Endothelial cell of hepatic sinusoid (primary cell): ENCODE data around the gene ANKS1B.

Experiments
- in situ Hi-C: cut with HindIII; loops from 2 replicates; pipeline ENCODE4 v1.10.0; 2017; ENCODE audit warnings: low sequenced_read_pairs

Gene ANKS1B

DNA sequence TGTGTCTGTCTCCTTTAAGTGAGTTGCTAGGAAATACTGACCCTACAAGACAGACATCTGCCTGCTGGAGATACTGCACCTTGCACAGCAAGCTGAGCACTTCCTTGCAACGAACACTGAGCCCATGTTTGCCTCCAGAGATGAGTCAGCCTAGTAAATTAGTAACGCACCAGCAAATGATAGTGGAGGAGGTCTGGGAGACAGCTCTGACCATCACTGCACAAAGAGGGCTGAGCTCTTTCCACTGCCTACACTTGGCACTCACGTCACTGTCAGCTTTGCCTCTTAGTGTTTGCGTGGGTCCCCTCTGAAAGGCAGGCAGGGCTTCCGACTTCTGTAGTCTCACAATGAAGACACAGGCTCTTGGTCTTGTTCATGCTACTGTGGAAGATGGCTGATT lies 1230.6 kb downstream of the ANKS1B start:
- in situ Hi-C loops = no loop called here

DNA sequence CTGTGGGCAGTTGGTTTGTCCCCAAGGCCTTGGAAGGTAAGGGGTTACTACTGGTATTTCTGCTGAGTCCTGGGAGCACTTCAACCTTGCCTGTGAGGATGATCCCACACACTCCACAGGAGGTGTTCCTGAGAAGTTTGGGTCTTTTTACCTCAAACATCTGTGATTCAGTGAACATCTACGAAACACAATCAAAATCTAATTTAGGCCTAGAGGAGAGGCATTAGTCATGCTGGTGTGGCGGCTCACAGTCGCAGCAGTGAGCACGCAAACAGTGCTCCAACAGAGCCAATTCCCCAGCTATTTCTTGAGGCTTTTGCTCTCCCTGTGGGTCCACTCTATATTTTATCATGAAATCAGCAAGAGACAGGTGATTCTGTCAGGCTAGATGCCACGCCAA lies 1232.0 kb downstream of the ANKS1B start:
- in situ Hi-C loops = no loop called here

DNA sequence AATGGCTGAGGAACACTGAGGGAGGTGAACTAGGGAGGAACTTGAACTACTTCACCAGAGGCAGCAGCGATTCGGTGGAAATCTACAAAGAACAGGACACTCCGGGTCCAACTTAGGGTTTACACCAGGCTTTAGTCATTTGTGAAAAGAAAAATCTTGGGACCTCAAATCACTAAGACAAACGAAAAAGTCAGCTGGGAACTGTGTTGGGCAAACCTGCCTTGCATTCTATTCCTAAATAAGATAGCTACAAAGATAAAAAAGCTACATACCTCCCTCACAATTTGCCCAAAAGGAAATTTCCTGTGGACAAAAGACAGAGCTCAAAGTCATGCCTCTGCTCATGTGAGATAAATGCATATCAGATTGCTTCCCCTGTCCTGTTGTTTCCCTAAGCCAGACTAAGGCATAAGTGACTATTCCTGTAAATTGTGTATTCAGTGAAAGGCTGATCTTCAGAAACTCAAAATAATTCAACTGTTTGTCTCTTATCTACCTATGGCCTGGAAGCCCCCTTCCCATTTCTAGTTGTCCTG lies 1233.1 kb downstream of the ANKS1B start:
- in situ Hi-C loops = no loop called here

DNA sequence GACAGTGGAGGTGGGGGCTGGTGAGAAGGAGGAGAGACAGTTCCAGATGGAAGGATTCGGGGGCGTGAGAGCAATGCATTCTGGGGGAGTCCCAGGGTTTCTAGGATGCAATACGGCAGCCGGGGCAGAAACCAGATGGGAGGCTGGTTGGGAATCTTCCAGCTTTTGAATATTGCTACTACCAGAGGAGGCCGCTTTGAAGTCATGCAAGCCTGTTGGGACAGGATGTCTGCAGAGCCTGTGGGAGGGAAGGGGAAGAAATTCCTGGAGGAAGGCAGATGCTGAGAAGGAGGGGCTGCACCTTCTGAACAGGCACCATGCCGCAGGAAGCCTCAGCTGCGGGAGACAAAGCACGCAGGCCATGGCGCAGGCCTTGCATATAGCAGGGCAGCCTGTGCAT lies 1234.2 kb downstream of the ANKS1B start:
- in situ Hi-C loops = no loop called here

DNA sequence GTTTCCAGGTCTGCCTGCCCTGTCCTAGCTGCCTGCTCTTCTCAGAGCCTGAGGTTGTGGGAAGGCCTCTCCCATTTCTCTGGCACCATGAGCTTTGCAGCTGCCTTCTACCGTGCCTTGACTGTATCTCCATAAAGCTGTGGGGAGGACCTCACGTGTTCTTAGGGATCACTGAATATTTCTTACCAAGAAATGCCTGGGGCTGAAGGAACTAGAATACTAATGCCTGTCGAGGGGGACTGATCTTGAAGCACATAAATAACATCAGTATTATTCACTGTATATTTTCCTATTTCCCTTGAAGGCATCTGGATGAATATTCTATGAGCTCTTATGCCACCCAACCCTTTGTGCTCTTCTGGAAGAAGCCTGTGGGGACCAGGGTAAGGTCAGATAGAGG lies 1236.3 kb downstream of the ANKS1B start:
- in situ Hi-C loops = no loop called here

DNA sequence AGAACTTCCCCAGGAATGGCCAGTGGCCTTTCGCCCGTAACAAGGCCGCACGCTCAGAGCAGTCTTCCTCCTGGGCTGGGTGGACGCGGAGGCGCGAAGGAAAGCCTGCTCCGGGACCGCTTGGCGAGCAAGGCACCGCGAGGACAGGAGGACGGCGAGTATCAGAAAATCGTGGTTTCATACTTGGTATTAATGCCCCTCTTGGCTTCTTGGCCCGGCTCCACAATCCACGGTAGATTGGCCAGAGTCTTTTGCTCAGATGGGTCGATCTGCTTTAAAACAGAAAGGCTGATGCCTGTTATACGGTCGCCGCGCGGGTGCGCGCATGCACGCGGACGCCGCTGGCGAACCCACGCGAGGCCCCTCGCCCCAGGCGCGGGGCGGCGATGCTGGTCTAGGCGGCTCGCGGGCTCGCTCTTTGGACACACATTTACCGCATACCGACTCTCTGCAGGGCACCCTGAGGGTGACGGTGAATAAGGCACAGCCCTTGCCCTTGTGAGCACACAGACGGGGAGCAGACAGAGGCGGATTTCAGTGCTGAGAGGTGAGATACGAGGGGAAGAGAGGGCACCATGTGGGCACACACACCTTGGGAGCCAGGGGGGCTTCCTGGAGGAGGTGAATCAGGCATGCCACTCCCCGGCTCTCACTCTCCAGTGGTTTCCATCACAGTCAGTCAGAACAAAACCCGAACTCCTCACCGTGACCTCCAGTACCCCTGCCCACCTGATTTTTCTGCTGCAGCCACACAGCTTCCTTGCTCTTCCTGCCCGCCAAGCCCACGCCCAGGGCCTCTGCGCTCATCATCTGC lies 1239.0 kb downstream of the ANKS1B start:
- in situ Hi-C loops = no loop called here

DNA sequence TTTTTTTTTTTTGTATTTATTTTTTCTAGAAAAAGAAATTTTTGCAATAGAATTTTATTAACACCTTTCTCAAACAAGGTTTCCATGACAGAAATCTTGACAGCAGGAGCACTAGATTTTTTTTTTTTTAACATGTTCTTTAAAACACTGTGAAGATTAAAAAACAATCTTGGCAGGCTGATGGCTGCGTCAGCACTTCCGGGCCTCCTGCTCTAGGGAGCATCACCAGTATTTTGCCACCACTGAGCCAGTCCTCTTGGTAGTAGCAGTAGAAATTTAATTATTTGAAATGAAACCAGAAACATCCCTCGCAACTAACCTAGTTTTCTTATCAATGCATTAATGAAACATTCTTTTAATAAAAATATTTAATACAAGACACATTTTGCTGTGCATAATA lies 1240.1 kb downstream of the ANKS1B start:
- in situ Hi-C loops = no loop called here

DNA sequence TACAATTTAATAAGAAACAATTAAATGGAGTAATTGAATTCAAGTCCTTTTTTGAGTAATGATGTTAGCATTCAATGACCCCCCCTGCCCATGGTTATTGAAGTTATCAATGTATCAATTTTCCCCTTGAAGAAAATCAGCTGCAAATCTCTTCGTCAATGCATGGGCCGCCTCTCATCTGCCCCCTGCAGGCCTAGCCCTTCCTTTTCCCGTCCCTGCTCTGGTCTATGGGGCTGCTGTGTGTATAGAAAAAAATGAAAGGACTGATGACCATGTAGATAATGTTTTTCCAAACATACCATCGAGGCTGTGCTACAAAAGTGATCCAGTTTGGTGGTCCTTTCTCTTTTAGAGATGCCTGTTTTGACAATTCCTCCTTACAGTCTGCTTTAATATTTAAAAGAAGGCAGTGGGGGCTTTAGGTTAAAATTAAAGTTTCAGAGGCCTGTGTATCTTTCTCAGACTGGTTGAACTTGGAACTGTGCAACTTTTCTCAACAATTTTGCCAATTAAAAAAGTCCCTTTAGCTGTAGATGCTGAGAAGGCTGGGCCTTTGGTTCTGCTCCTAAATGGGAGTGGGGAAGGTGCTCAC lies 1241.3 kb downstream of the ANKS1B start:
- in situ Hi-C loops = no loop called here

DNA sequence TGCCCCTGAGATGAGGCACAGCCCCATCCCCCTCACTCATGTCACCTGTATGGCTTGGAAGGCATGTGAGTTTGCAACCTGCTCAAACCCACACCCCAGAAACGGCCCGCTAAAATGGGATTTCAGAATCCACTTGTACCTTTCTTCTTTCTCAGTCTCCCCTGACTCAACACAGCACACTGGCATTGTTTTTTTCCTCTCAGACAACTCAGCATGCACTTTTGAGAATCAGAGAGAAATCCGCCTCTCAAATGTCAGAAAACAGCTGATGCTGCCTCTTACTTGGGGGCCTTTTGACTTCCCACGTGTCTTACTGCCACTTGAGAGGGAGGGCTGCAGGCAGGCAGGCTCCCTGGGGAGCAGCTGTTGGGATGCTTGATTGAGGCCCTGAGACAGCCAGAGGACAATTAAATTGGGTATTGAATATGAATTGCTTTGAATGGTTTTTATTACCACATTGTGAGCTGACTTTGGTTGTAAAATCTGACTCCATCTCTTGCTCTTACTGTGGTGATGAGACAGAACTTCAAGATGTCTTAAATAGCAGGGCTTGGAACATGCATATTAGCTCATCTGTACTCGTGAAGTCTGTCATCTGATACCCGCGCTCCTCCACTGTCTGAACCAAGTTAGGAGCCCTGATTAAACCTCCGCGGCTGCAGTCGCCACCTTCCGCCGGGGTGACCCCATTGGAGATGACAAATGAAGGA lies 1243.0 kb downstream of the ANKS1B start:
- in situ Hi-C loops = no loop called here

DNA sequence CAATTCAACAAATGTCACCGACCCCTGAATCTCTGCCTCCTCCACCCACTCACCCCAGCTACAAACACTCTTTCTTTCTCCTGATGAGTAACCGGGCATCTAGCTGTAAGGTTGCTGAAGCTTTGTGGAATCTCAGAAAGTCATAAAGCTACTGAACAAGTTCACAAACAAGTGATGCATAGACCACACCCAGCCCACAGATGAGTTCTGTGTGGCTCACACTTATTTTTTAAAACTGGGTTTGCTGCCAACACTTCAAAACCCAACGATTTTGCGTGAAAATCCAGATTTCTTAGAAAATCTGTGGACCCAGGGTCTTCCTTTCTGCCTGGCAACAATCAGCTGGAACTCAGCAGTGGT lies 1243.6 kb downstream of the ANKS1B start:
- in situ Hi-C loops = no loop called here

DNA sequence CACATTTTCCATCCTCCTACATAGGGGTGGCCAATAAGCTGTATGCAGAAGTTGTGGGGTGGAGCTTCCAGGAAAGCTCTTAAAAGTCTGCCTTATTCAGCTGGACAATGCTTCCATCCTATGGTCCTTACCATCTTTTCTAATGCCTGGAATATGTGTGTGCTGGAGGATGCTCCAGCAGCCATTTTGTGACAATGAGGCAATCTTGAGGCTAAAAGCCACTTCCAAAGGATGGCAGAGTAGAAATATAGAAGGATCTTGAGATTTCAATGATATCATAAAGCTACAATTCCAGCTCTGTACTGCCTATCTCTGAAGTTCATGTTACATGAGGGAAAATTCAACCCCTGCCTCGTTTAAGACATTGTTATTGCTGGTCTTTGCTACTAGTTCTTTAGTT lies 1244.0 kb downstream of the ANKS1B start:
- in situ Hi-C loops = no loop called here

DNA sequence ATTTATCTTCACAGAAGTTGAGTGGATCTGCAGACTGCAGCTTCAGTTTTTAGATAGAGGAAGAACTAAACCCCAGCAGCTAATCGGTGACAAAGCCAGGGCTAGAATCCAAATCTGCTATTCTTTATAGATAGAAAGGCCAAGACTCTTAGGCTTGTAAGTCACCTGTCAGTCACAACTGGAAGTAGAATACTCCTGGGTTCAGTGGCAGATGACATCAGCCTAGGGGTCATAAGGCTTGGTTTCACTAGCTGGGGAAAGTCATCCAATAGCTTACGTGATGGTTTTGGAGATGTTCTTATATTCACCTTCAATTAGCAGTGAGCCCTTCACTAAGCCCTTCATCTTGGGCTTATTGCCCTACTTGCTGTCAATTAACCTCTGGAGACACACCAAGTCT lies 1246.2 kb downstream of the ANKS1B start:
- in situ Hi-C loops = no loop called here

DNA sequence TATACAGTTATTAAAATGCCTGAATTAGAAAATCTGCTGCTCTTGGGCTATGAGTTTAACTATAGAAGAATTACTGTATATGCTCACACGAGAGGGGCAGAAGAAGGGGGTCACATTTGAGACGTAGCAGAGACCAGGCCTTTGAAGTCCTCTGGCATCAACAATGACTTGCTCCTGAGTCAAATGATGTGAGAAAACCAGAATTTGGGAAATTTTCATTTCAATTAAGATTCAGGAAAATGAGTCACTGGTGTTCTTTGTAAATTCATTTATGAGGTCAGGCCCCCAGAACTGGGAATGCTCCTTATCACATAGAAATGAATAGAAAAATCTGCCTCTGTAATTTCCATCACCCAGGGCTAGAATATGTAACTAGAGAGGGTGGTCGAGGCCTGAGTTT lies 1246.7 kb downstream of the ANKS1B start:
- in situ Hi-C loops = no loop called here

DNA sequence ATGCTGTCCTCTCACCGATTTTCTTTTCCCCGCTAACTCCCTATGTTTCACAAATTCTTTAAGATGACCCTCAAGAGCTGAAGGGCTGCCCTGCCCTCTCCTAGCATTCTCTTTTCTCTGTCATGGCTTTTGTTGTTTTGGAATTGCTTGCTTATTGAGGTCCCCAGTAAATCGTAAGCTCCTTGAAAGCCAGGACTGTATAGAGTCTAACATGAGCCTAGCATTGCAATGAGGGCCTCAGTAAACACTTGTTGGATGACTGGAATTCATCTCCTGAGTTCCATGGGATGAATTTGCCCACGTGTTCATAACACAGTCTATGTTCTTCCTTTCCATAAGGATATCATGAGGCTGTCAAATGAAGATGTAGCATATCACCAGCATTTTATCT lies 1247.4 kb downstream of the ANKS1B start:
- in situ Hi-C loops = no loop called here

DNA sequence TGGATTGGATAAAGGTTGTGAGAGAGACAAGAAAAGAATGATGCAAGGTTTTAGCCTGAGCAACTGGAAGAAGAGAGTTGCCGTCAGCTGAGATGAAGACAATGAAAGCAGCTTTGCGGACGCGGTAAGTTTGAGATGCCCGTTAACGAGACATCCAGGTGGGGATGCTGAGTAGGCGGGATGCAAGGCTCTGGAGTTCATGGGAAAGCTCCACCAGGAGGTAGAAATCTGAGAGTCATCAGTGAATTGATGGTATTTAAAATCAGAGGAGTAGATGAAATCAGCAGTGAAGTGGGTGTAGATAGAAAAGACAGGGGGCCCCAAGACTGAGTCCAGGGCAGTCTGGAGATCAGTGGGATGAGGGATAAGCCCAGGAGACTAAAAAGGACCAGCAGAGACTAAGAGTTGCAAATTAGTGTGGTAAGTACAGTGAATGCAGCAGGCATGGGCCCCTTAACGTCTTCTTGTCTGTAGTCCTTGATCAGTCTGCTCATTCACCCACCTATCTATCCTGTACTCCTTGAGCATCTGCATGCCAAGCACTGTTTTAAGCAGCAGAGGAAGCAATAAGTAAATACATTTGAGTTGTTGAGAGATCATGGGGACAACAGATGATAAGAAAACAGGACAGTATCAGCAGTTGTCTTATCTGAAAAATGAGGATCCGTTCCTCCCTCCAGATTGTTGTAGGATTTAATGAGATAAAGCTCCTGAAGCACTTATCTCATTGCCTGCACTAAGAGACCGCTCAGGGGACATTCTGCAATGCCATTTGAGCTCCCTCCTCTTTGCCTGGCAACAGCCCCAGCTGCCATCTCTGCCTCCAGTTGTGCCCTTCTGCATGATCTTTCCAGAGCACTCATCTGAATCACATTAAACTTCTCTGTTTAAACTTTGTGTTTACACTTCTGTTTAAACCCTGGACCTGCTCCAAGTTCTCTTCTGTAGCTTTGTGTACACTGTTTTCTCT lies 1248.1 kb downstream of the ANKS1B start:
- in situ Hi-C loops = no loop called here

DNA sequence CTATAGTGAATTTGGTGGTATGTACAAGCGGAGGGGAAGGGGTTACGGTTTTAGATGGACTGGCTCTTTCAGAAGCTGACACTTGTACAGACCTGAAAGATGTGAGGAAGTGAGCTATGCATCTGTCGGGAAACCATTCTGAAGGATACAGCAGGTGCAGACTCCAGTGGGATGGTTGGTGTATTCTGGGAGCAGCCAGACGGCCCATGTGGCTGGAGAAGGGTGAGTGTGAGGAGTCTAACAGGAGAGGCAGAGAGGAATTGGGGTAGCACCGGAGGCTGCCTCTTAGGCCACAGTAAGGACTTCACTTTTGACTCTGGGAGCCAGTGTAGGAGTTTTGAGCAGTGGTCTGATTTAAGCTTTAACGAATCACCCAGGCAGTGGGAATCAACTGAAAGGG lies 1248.9 kb downstream of the ANKS1B start:
- in situ Hi-C loops = no loop called here

DNA sequence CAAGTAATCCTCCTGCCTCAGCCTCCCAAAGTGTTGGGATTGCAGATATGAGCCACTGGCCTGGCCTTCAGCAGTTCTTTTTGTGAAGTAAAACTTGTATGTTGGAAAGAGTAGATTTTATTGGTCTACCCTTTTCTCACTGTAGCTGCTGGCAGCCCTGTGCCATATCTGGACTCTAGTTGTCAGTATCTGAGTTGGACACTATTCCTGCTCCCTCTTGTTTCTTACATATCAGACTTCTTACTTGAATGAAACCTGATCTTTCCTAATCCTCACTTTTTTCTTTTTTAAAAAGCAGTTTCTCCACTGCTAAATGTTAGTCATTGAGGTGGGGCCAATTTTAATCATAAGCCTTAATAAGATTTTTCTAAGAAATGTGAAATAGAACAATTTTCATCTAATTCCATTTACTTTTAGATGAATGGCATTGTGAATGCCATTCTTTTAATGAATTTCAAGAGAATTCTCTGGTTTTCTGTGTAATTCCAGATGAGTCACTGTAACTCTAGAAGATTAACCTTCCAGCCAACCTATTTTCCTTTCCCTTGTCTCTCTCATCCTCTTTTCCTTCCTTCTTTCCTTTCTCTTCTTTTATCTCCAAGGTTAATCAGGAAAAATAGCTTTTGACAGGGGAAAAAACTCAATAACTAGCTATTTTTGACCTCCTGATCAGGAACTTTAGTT lies 1250.9 kb downstream of the ANKS1B start:
- in situ Hi-C loops = no loop called here

DNA sequence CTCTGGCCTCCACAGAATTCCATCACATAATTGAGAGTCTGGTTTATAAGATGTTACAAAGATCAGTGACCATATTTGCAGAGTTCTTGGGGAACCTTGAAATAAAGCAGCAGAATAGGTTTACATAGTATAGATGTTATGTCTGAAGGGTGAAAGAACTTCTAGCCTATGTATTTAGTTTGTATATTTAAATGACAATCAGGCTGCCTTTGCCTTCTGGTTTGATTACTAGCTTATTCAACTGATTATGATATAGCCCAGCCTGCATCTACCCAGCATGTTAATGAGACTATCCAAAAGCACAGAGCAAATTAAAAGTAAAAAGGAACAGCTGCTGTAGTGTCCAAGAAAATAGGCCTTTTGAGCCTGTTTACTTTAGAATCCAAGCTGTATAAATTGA lies 1254.3 kb downstream of the ANKS1B start:
- in situ Hi-C loops = no loop called here

DNA sequence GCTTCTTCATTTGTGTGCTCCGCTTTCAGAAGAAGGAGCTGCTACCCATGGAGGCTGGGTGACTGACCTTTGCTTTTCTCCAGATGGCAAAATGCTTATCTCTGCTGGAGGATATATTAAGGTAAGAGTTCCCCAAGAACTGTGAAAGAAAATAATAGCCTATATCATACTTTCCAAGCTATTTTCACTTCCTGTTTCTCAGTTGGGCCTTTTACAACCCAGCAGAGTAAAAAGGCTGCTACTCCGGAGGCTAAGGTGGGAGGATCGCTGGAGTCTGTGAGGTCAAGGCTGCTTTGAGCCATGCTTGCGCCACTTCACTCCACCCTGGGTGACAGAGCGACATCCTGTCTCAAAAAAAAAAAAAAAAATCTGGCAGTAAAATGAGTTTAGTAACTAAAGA lies 1257.5 kb downstream of the ANKS1B start:
- in situ Hi-C loops = no loop called here
